HG03457 (cell line): ENCODE measurements around the gene STK25.
"Not testable (repeated sequence)": the region's sequence is repeated elsewhere in the genome, so short reads cannot be mapped to it uniquely, and the experiment has no call there.

Source experiments
- ATAC-seq: cut with Tn5 transposase; IDR thresholded peaks from one replicate; pipeline ENCODE4 v1.9.1; 2021; ENCODE audit warnings: moderate number of reproducible peaks; ENCODE audit not compliant: unreplicated experiment

STK25 gene

DNA sequence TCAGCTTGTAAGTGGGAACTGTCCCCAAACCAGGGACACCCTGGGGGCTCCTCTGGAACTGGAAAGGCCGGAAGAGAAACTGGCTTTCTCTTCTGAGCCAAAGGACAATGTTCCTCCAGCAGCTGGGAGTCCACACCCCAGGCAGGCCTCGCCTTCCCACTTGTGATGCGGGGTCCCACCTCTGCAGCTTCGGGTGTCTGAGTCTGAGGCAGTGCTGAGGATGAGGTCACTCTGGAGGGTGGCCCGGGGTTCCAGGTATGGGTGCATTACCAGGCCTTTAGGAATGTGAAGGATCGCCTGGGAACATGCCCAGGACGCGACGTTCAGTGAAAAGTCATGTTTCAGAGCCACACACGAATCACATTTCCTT lies 32.0 kb upstream of the STK25 start:
- no peak for ATAC-seq

DNA sequence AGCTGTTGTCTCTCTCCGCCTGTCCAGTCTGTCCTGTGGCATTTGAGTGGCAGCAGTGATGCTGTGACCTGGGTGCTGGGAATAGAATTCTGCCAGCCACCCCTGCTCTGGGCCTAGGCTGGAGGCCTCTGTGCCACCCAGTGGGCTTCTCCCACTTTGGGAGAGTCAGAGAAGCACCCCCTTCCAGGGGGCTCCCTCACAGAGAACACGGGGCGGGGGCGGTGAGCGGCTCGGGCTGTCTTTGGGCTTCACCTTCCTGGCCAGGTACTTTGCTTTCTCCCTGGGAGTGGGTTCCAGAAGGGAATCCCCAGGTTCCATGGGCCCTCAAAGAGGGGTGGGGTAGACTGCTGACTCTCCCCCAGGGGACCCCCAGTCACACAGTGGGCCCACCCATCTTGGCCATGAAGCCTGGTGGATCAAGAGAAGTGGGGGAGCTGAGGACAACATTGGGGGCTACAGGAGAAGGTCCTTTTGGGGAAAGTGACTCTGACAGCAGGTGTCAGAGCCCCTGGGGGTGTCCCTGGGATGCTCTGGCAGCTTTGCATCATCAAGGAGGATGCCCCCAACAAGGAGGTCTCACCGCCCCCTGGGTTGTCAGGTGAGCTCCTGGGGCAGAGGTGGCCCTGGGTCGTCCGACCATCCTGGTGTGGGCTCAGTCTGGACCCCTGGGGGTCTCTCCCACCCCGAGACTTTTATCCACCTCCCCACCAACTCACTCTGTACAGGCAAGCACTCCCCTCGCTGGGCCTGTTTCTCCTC lies 31.4 kb upstream of the STK25 start:
- ATAC-seq: no peak

DNA sequence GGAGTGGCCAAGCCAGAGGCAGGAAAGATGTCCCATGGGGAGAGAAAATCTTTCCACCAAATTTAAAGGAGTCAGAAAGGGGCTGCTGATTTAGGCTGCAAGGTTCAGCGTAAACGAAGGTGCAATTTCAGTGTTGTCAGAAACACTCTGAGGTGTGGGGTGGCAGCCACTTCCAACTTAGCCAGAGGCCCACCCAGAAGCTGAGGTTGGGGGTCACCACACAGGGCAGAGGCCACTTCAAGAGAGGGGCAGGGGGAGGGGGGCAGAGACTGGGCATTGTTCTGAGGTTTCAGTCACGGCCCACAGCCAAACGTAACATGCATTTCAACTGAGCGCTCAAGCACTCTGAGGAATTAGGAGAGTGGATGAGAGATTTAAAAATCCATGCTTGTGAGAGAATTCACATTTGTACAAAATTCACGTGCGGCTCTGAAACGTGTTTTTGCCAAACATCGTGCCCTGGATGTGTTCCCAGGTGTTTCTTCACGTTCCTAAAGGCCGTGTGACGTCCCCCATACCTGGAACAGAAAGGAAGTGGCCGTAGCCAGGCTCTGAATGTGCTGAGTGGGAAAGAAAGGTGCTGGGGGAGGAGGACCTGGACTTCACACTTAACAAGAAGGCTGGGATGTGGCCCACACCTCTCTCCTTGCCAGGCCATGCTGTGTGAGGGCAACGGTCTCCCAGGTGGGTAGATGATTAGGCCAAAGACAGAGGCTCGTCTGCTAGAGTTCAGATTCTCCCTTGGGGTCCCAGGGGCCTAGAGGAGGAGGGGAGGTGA lies 30.6 kb upstream of the STK25 start:
- ATAC-seq: no peak

DNA sequence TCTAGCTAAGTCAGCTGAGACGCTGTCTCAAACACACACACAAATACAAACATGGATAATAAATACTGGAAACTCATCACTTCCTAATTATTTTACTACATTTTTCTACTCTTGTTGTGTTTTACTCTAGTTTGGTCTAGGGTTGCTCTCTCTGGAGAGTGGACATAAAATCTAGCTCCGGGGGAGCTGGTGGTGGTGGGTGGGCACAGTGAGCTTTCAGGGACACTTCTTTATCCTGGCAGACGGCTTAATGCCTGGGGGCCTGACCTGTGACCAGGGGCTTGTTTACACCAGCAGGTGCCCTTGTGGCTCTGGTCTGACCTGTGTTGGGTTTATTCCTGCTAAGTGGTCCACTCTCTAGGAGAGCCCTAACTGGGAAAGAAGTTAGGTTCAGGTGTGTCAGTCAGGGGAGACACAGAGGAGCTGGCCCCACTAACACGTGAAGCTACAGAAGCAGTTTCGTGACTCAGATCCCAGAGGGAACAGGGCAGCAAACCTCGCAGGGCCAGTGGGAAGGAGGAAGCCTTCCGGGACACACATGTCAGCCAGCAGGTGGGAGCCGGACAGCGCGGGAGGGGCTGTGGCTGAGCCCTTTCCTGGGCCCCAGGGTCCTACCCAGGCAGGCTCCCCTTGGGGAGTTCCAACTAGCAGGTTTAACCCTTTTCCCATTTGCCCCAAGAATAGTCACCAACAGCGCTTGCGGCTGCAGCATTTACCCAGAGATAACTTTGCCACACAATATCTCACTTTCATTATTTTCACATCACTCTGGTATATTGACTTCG lies 27.7 kb upstream of the STK25 start:
- no peak for ATAC-seq

DNA sequence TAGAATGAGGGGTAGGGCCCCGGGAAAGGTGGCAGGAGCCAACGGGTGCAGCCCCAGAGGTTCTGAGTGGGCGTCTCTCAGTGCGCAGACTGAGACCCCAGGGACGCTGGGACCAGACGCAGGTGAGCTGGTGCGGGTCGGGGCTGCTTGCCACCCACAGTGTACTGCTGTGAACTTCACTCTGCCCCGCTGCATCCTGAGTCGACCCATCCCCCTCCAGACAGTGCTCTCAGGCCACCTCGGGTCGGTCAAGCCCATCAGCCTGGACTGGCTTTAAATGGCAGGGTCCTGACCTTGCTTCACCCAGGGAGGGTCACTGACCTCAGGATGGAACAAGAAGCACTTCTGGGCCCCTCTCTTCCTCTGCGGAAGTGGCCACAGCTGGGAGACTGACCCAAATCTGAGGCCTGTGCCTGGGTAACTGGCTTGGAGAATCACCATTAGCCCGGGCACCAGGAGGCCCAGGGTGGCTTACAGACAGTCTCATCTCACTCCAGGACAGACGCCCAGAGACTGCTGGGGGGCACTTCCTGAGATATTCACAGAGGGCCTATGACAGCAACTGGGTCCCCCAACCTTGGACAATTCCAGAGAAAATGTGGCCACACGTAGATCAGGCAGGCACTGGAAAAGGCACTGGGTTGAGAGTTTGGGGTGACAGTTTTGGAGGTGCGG lies 26.5 kb upstream of the STK25 start:
- no peak for ATAC-seq

DNA sequence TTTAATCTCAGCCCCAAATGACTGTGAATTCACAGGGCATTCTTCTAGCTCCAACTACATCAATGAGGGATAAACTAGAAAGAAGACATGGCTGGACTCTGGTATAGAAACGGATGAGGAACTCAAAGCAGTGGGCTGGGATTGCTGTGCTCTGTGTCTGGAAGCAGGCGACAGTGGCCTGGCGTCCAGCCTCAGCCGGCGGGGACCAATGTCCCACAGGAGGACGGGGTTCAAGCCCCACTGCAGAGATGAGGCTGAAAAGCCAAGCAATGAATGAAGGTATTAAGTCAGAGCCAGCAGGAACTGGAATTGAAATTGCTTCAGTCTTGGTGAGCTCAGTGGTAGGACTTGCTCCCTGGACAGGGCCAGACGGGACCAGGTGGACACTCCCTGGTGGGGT lies 25.9 kb upstream of the STK25 start:
- ATAC-seq: no peak

DNA sequence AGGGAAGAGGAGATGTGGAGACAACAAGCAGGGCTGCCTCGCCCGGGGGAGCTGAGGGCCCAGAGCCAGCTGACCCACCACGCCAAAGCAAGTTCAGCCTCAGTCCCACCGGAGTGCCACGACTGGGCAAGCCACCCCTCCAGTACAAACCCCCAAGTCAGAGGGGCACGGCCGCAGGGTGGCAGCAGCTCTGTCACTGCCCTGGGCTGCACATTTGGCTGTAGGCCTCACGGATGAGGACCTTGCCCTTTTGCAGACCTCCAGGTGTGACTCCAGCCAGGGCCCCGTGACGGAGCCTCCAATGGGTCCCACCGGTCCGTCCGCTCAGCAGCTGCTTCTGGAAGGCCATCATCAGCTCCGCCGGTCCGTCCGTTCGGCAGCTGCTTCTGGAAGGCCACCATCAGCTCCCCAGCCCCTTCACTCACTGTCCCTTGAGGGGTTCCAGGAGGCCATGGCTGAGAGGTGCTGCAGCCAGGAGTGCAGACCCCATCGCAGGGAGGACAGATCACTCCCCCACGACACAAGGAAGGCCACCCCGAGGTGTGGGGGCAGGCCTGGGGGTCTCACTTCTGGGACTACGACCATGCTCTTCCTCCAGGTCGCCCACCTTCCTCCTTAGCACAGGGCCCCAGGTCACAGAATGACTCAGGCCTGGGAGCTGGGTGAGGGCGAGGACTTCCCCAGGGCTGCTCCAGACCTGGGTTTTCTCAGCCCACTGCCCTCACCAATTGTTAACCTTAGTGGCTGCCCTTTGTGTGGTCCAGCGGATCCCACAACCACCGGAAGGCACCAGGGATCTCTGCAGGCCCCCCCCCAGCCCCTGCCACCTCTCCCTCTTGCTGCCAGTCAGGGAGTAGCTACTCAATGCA lies 24.6 kb upstream of the STK25 start:
- no peak for ATAC-seq

DNA sequence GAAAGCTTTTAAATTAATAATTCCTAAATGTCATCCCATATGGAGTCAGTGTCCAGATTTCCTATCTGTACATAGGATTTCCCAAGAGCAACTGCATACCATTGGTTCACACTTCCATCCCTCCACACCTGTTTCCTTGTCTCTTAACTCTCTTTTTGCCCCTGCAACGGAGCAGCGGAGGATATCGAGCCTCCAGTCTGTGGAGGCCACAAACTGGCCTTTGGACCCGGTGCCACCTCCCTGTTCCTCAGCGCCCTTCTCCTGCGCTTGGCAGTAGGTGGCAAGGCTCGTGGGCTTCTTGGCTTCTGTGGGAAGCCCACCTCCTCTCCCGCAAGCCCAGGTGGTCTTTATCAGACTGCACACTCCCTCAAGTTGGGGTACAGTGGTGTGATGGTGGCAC lies 23.8 kb upstream of the STK25 start:
- no peak for ATAC-seq

DNA sequence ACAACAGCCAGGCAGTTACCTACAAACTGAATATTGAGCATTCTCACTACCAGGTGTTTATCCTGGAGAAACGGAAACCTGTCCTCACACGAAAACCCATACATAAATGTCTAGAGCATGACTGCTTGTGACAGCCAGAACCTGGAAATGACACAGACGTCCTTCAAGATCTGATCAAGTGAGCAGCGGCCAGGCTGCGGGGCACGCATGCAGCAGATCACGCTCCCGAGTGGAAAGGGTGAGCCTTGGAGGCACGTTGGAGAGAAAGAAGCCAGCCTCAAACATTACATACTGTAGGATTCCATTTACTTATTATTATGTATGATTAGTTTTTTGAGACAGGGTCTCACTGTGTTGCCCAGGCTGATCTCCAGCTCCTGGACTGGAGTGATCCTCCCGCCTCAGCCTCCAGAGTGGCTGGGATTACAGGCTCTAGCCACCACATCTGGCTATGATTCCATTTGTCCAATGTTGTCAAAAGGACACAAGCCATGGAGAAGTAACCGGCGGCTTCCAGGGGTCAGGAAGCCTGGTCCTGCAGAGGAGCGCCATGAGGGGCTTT lies 22.9 kb upstream of the STK25 start:
- no peak for ATAC-seq

DNA sequence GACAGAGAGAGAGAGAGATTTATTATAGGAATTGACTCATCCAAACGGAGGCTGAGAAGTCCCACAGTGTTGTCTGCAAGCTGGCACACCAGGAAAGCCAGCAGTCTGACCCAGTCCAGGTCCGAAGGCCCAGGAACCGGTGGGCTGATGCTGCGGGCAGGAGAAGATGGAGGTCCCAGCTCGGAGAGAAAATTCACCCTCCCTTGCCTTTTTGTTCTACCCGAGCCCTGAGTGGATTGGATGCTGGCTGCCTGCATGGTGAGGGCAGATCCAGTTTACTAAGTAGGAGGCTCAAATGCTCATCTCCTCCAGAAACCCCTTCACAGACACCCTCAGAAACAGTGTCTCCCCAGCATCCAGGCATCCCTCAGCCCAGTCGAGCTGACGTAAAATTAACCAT lies 22.2 kb upstream of the STK25 start:
- ATAC-seq: no peak

DNA sequence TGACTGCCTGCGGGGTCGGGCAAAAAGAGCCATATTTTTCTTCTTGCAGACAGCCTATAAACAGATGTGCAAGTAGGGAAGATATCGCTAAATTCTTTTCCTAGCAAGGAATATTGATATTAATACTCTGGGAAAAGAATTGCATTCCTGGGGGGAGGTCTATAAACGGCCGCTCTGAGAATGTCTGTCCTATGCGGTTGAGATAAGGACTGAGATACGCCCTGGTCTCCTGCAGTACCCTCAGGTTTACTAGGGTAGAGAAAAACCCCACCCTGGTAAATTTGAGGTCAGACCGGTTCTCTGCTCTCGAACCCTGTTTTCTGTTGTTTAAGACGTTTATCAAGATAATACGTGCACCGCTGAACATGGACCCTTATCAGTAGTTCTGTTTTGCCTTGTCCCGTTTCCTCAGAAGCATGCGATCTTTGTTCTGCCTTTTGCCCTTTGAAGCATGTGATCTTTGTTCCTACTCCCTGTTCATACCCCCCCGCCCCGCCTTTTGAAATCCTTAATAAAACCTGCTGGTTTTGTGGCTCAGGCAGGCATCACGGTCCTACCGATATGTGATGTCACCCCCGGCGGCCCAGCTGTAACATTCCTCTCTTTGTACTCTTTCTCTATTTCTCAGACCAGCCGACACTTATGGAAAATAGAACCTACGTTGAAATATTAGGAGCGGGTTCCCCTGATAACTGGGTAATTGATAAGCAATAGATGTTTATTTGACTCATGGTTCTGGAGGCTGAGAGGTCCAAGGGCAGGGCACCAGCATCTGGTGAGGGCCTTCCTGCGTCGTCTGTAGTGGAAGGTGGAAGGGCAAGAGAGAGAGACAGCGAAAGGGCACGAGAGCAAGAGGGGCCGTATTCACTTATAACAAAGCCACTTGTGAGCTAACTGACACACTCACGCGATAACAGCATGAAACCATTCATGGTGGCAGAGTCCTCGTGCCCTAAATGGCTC lies 17.7 kb upstream of the STK25 start:
- not testable (repeated sequence) for ATAC-seq

DNA sequence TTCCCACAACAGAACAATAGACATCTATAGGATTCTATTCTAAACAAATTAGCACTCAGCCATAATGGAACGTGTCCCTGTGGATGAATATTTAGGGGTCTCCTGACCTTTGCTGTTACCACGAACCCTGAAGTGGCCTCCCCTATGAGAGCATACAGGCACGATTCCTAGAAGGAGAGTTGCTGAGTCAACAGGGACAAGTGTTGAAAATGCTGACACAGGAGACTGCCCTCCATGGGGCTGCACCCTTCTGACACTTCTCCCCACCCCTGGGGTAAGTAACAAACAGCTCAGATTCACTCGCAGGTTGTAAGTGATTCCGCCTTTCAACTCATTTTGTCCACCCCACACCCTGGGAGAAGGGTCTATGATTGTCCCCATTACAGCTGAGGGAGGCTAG lies 14.1 kb upstream of the STK25 start:
- ATAC-seq: no peak

DNA sequence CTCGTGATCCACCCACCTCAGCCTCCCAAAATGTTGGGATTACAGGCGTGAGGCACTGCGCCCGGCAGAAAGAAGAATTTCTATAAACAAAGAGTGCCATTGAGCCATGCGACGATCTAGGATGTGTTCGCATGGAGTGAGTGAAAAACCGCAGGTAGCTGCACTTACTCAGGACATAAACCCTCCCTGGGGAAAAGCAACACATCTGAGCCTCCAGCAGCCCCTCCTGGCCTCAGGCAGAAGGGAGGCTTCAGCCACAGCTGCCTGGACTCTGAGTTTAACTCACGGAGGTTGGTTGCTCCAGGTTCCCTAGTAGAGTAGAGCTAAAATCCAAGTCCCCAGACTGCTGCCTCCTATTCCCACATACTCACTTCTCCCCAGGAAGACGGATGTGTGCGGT lies 11.3 kb upstream of the STK25 start:
- no peak for ATAC-seq

DNA sequence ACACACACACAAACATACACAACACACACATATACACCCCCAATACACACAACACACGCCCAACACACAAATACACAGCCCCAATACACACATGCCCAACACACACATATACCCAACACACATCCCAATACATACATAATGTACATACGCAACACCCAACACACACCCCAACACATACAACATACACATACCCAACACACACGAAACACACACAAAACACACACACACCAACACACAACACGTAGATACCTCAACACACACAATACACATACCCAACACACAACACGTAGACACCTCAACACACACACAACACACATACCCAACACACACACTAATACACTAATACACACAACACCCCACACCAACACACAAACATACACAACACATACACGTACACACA lies 8.9 kb upstream of the STK25 start:
- ATAC-seq: no peak

DNA sequence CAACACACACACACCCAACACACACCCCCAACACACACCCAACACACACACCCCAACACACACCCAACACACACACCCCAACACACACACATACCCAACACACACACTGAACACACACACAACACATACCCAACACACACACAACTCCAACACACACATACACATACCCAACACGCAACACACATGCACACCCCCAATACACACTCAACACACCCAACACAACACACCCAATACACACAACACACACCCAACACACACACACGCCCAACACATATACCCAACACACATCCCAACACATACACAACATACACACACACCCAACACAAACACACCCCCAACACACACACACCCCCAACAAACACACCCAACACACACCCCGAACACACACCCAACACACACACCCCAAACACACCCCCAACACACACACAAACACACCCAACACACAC lies 8.2 kb upstream of the STK25 start:
- no peak for ATAC-seq

DNA sequence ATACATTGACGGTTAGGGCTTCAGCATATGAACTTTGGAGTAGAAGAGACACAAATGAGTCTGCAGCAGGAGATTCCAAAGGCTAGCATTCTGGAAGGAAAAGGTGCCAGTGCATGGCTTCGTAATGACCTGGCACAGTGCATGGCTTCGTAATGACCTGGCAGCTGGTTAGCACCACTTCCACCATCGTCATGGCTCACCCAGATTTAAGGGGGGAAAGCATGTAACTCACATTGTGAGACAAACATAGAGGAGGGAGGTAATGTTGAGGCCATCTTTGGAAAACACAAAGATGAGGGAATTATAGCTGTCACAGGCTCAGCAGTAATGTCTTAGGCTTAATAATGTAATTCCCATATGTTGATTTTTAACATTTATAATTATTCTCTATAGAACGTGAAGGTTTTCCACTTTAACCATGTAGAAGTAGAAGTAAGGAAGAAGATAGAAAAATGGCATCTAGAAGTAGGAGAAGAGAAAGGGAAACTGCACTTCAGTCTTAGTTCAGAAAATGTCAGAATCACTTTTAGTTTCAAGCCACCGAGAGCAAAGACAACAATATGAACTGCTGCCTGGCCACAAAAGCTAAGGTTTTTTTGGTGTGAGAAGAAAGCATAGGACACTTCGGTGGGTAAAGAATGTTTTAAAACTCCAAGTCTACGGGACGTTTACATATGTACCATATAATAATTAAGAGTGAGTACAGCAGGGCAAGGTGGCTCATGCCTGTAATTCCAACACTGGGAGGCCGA lies 6.8 kb upstream of the STK25 start:
- ATAC-seq: no peak

DNA sequence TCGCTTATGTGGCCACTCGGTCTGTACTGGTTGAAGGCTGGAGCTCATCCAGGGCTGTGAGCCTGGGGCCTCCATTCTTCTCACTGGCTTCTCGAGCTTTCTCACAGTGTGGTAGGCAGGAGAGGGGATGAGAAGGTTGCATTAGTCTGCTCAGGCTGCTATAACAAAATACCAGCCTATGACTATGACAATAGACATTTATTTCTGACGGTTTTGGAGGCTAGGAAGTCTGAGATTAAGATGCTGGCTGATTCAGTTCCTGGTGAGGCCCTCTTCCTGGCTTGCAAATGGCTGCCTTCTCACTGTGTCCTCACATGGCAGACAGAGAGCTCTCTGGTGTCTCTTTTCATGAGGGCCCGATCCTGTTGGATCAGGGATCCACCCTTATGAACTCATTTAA lies 6.2 kb upstream of the STK25 start:
- ATAC-seq: no peak

DNA sequence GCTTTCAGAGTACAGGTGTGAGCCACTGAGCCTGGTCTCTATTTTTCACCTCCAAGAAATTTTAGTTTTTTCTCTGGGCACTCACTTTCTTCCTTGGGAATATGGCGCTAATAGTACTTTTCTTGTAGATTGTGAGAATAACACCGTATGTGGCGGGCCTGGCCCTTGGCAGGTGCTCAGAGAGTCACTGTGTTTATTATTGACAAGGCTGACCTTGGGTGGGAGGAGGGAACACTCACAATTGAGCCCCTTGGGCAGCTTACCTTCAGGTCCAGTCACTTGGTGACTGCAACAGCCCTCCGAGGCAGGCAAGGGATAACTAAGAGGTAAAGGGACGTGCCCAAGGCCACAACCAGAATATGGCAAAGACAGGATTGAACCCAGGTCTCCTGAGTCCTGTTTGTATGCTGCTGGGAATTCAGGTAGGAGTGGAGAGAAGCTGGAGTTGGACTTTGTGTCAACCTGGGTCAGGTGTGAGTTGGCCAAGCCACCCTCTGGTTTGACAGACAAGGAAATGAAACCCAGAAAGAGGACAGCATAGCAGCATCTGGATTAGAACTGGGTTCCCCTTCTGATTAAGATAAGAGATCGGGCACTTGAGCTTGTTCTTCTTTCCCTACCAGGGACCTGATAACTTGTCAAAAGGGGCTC lies 2.8 kb upstream of the STK25 start:
- no peak for ATAC-seq
